Heart left ventricle (tissue), 16 donors: ENCODE data around the gene CNDP2. TPM values are rescaled to one million over a fixed set of nuclear protein-coding genes. Genes with fewer than 3 reads are reported as not detected.

Experiments
- ATAC-seq, 4 donors: fragments of 200-7000 bp; cut with Tn5 transposase; one replicate each; pipeline ENCODE4 v1.9.1; 2020 to 2022; ENCODE audit warnings: moderate library complexity in 4 of 4, mild to moderate bottlenecking in 3 of 4, moderate number of reproducible peaks in 1 of 4
- DNase-seq, 5 donors: peaks; one replicate each; pipeline ENCODE4 v3.0.0-alpha.2; 2020
- H3K27ac ChIP-seq, 12 donors: fragments of 200-600 bp; sonication (generic) in 4 of 12; one replicate each; pipeline versions ENCODE4 v1.5.0 to v1.8.0; 2016 to 2022; ENCODE audit warnings: mild to moderate bottlenecking in 2 of 12
- H3K27me3 ChIP-seq, 9 donors: fragments of 200-600 bp; sonication (generic) in 2 of 9; one replicate each; pipeline versions ENCODE4 v1.5.1 to v1.8.0; 2016 to 2022; ENCODE audit warnings: mild to moderate bottlenecking in 3 of 9
- H3K36me3 ChIP-seq, 9 donors: fragments of 200-600 bp; sonication (generic) in 2 of 9; one replicate each; pipeline versions ENCODE4 v1.5.0 to v1.8.0; 2018 to 2022; ENCODE audit warnings: mild to moderate bottlenecking in 2 of 9
- H3K4me1 ChIP-seq, 12 donors: fragments of 200-600 bp; sonication (generic) in 4 of 12; one replicate each; pipeline versions ENCODE4 v1.5.0 to v1.8.0; 2016 to 2022; ENCODE audit warnings: mild to moderate bottlenecking in 3 of 12
- H3K4me3 ChIP-seq, 12 donors: fragments of 200-600 bp; sonication (generic) in 4 of 12; one replicate each; pipeline versions ENCODE4 v1.5.0 to v1.8.0; 2017 to 2022; ENCODE audit warnings: mild to moderate bottlenecking in 9 of 12, moderate library complexity in 4 of 12
- H3K9me3 ChIP-seq, 12 donors: fragments of 200-600 bp; sonication (generic) in 4 of 12; one replicate each; pipeline versions ENCODE4 v1.5.0 to v1.8.0; 2016 to 2022; ENCODE audit warnings: mild to moderate bottlenecking in 1 of 12
- POLR2A ChIP-seq, 2 donors: fragments of 450-650 bp; IDR thresholded peaks; one replicate each; pipeline ENCODE4 v1.6.1; 2017; ENCODE audit warnings: antibody characterized with exemption in 2 of 2, mild to moderate bottlenecking in 2 of 2, moderate library complexity in 2 of 2
- WGBS, 4 donors: extraction: QIAGEN DNeasy Blood & Tissue Kit in 2 of 4; methylation state at CpG; one replicate each; pipeline versions ENCODE4 v1.1.5 to v1.1.7; 2013 to 2018; 5-methylcytosine and 5-hydroxymethylcytosine counted together
- intact Hi-C, 10 donors: fragments of 100-400 bp; cut with DNase I; formaldehyde crosslinking; loops; one replicate each; pipeline versions ENCODE4 v1.11.1 to v1.14.2; 2022
- polyA plus RNA-seq, 2 donors: library from polyadenylated mRNA; stranded (reverse); fragments of 200-250 nt; gene quantifications; one replicate each; pipeline ENCODE4 v1.2.3, GENCODE V29; 2013
- total RNA-seq, 9 donors: library from RNA; depleted of rRNA in 2 of 9; stranded (reverse); fragments of >200 nt in 2 of 9; fragmentation: NEBNext Ultra II Directional in 3 of 9; extraction: Animal tissue kit (Norgen Biotek cat#: 25700) in 3 of 9; gene quantifications; one replicate each; pipeline versions ENCODE4 v1.1.0 to v1.2.4, GENCODE V29; 2016 to 2023
- TF ChIP-seq, protein P1 (sequence below), 12 donors: fragments of 200-600 bp; sonication (generic) in 4 of 12; IDR thresholded peaks; one replicate each; pipeline versions ENCODE4 v1.5.0 to v1.8.0; 2018 to 2022; ENCODE audit warnings: antibody characterized with exemption in 12 of 12, mild to moderate bottlenecking in 5 of 12
- donor health status: ischemic (EF 13 %, LVEDD 7.1; RV severe dilation, severe dysfunction).
- donor health status: healthy with polysubstance abuse.
- donor health status: DM: no; HTN: yes; CAD: no.
- donor health status: DM: no; HTN: no; CAD: no.
- donor health status: ischemic (EF 25% LVEDD 6.9; RV normal size, moderate dysfunction).
- donor health status: ischemic (EF 25% LVEDD 5.7; RV mildly dilated, moderate dysfunction).
- donor health status: healthy.
- donor health status: DM: yes; HTN: yes; CAD: no.
- donor health status: ischemic (EF 35%, LVEDD 5.7; RV mildly dilated, moderate dysfunction).
- donor health status: nonischemic (EF 11% LVEDD 7.7; RV severe dilation, severe dysfunction).
- donor health status: DM: yes; HTN: yes; CAD: no.
- donor health status: PGD.
- donor health status: ischemic (EF 29% LVEDD 5.4; RV normal size, mild dysfunction).
- donor health status: nonischemic (EF 23%, LVEDD 6.1; RV moderate dilation, normal function).

The CNDP2 gene
- total and polyA plus RNA-seq, 11 donors: 38.3 to 162 (median 76.3) TPM

DNA sequence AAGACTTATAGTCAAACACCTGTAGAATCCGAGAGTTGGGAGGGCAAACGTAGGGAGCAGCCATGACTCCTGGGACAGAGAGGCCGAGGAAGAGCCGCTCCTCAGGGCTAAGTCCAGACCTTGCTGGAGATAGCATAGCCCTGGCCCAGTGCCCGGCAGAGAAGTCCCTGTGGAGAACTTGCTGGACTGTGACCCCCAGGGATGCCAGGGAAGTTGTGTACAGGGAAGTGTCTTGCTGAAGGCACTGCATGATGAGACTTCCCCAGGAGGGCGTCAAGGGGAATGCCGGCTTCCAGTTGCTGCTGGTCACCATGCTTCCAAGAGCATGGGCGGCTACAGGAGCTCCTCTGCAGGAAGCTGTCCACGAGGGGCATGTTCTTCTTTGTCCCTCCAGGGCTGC lies 29.6 kb downstream of the CNDP2 start:
- Histone ChIP-seq H3K9me3 (no peaks in the 10 kb centered on the region), H3K4me1 (peaks cover 0 to 22% (median 4%) of the 10 kb centered on the region in 12 donors), H3K27ac (no peak overlapping the region), H3K4me3 (no peak overlapping the region), H3K36me3 (peaks cover 0 to 13% (median 7%) of the 10 kb centered on the region in 9 donors), H3K27me3 (no peaks in the 10 kb centered on the region)
- 79 to 84% (median 82%) methylated on average over 9 of the region's 9 CpGs for WGBS, 4 donors
- DNase-seq (no peak), ATAC-seq (no peak)
- TF ChIP-seq, protein P1, sequence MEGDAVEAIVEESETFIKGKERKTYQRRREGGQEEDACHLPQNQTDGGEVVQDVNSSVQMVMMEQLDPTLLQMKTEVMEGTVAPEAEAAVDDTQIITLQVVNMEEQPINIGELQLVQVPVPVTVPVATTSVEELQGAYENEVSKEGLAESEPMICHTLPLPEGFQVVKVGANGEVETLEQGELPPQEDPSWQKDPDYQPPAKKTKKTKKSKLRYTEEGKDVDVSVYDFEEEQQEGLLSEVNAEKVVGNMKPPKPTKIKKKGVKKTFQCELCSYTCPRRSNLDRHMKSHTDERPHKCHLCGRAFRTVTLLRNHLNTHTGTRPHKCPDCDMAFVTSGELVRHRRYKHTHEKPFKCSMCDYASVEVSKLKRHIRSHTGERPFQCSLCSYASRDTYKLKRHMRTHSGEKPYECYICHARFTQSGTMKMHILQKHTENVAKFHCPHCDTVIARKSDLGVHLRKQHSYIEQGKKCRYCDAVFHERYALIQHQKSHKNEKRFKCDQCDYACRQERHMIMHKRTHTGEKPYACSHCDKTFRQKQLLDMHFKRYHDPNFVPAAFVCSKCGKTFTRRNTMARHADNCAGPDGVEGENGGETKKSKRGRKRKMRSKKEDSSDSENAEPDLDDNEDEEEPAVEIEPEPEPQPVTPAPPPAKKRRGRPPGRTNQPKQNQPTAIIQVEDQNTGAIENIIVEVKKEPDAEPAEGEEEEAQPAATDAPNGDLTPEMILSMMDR (IDR thresholded peaks at IDR 0.05): no peak
- TF ChIP-seq POLR2A (IDR thresholded peaks at IDR 0.05): no peak
- intact Hi-C loops: no loop called here

DNA sequence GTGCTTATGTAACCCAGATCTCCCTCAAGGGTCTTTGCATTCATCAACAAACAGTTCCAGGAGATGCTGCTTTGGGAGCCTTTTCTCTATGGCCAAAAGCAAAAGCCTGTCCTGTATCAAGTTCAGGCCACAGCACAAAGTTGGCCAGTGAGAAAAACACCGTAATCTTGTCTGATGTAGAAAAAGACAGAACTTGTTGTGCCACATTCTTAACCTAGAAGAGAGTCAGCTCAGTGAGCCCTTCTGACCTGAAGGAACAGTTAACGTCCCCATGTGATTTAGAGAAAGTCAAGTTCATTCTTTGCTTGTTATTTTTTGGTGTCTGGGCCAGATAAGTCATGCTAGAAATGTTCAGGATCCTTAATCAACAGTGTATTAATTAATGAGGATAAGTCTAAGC lies 30.3 kb downstream of the CNDP2 start:
- DNase-seq (no peak), ATAC-seq (no peak)
- no peak overlapping the region for H3K27ac ChIP-seq
- peaks cover 0 to 5% (median 0%) of the 10 kb centered on the region in 9 donors for H3K36me3 ChIP-seq
- intact Hi-C loops: no loop called here
- WGBS, 4 donors: 67 to 87% (median 81%) methylated on average over 2 of the region's 2 CpGs
- H3K27me3 ChIP-seq: no peaks in the 10 kb centered on the region
- no peak overlapping the region for H3K4me3 ChIP-seq
- peaks cover 0 to 22% (median 4%) of the 10 kb centered on the region in 12 donors for H3K4me1 ChIP-seq
- no peaks in the 10 kb centered on the region for H3K9me3 ChIP-seq
- TF ChIP-seq, protein P1 (IDR thresholded peaks at IDR 0.05): no peak
- no peak for TF ChIP-seq POLR2A (IDR thresholded peaks at IDR 0.05)

DNA sequence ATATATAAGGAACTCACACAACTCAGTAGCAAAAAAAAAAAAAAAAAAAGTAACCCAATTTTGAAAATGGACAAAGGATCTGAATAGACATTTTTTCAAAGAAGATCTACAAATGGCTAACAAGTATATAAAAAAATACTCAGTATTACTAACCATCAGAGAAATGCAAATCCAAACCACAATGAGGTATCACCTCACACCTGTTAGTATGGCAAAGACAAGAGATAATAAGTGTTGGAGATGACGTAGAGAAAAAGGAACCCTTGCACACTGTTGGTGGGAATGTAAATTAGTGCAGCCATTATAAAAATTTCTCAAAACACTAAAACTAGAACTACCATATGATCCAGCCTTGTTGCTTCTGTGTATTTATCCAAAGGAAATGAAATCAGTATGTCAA lies 32.3 kb downstream of the CNDP2 start:
- ATAC-seq: no peak
- WGBS, 4 donors: 48 to 91% (median 86%) methylated on average over 1 of the region's 1 CpG
- no peak overlapping the region for H3K27ac ChIP-seq
- peaks cover 0 to 16% (median 4%) of the 10 kb centered on the region in 12 donors for H3K4me1 ChIP-seq
- no peak overlapping the region for H3K4me3 ChIP-seq
- no peaks in the 10 kb centered on the region for H3K36me3 ChIP-seq
- no peak for DNase-seq
- TF ChIP-seq POLR2A (IDR thresholded peaks at IDR 0.05): no peak
- TF ChIP-seq, protein P1 (IDR thresholded peaks at IDR 0.05): no peak
- no peaks in the 10 kb centered on the region for H3K9me3 ChIP-seq
- intact Hi-C loops: no loop called here
- no peaks in the 10 kb centered on the region for H3K27me3 ChIP-seq

DNA sequence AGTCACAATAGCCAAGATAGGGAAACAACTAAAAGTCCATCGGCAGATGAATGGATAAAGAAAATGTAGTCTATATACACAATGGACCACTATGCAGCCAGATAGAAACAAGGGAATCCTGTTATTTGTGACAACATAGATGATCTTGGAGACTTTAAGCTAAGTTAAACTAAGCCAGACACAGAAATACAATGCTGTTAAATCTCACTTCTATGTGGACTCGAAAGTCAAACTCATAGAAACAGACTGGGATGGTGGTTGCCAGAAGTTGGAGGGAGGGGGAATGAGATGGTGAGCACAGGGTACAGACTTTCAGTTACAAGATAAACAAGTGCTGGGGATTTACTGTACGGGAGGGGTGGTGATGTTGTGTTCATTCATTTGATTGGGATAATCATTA lies 32.8 kb downstream of the CNDP2 start:
- intact Hi-C loops: no loop called here
- Histone ChIP-seq H3K27me3 (no peaks in the 10 kb centered on the region), H3K4me3 (no peak overlapping the region), H3K36me3 (no peaks in the 10 kb centered on the region), H3K4me1 (peaks cover 0 to 12% (median 2%) of the 10 kb centered on the region in 12 donors), H3K27ac (no peak overlapping the region), H3K9me3 (no peaks in the 10 kb centered on the region)
- ATAC-seq (no peak), DNase-seq (no peak)
- WGBS, 4 donors: 81 to 88% (median 82%) methylated on average over 3 of the region's 3 CpGs
- TF ChIP-seq POLR2A (IDR thresholded peaks at IDR 0.05): no peak
- TF ChIP-seq, protein P1 (IDR thresholded peaks at IDR 0.05): no peak
